Activated effector memory CD4-positive, alpha-beta T cell treated with anti-CD3 and anti-CD28 coated beads, Interleukin-2, amount 50 U/mL, for 16 hours (primary cell): Measurements from ENCODE around the gene SLC44A3.

Experiments used
- DNase-seq: peaks from one replicate; pipeline ENCODE4 v3.0.0-alpha.2; 2020

Gene SLC44A3, protein sequence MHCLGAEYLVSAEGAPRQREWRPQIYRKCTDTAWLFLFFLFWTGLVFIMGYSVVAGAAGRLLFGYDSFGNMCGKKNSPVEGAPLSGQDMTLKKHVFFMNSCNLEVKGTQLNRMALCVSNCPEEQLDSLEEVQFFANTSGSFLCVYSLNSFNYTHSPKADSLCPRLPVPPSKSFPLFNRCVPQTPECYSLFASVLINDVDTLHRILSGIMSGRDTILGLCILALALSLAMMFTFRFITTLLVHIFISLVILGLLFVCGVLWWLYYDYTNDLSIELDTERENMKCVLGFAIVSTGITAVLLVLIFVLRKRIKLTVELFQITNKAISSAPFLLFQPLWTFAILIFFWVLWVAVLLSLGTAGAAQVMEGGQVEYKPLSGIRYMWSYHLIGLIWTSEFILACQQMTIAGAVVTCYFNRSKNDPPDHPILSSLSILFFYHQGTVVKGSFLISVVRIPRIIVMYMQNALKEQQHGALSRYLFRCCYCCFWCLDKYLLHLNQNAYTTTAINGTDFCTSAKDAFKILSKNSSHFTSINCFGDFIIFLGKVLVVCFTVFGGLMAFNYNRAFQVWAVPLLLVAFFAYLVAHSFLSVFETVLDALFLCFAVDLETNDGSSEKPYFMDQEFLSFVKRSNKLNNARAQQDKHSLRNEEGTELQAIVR

GRCh38 chr1:94819945-94820746 lies at the start of gene SLC44A3:
Gene SLC44A3 (plus strand): TSS chr1:94820357. CDS start chr1:94820452, 95 bp downstream.
- peak; percentile 64 for DNase-seq

DNA sequence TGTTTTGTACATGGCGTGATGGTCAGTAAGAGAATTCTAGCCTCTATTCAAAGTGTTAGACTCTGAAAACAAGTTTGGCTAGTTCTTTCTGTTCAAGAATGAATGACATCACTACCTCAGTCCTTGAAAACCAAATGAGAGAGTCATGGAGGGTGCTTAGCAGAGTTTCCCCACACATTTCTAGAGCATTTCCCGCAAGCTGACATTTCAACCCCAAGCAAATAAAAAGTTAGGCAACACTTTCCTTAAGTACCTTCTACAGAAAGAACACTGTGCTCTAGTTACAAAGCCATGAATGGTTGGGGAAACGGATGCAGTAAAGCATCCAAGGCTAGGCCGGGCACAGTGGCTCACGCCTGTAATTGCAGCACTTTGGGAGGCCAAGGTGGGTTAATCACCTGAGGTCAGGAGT lies 47.9 kb upstream of the SLC44A3 start:
- no peak for DNase-seq

DNA sequence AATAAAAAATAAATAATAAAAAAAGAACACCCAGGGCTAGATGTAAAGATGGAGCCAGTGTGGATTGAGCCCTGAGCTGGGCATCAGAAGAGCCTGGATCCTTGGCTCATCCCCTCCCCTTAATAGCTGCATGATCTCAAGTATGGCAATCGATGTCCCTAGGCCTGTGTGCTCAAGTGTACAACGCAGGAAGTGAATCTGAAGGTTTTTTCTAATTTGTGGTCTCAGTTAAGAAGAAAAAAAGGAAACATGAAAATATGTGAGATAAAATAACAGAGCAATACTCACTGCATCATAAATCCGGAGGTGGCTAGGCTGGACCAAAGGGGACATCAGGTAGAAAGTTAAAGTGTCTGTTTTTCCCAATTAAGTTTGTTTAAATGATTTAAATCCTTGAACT lies 47.3 kb upstream of the SLC44A3 start:
- DNase-seq: no peak

DNA sequence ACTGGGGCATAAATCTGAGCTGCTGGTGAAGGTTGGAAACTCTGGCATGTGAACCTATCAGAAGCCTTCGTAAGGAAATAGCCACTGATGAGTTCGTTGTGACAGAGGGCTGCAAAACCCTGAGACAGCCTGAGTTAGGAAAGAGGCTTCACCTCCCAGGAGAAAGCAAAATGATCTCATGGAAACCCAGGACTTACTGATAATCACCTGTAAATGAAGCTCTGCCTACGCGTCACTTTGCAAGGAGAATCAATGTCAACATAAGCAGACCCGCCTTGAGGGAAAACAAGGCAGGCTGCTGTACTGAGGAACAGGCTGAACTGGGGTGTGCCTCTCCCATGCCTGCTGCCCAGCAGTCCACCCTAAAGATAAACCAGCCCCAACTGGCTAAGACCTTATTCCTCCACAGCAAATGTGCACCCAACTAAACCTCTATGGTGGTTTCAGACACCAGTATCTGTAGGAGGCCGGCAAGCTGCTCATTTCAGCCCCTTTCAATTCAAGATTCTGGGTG lies 46.8 kb upstream of the SLC44A3 start:
- DNase-seq: no peak

- DNase-seq: no peak
Observed at GRCh38 chr1:94773931-94774422, 46.2 kb upstream of the SLC44A3 start.

- DNase-seq: no peak
Observed at GRCh38 chr1:94776474-94776873, 43.7 kb upstream of the SLC44A3 start.

- no peak for DNase-seq
Observed at GRCh38 chr1:94777281-94777680, 42.9 kb upstream of the SLC44A3 start.

- no peak for DNase-seq
Observed at GRCh38 chr1:94778808-94779207, 41.3 kb upstream of the SLC44A3 start.

GRCh38 chr1:94783342-94784189 lies 36.6 kb upstream of the SLC44A3 start:
- no peak for DNase-seq

GRCh38 chr1:94784190-94784515 lies 36.0 kb upstream of the SLC44A3 start:
- no peak for DNase-seq

GRCh38 chr1:94787691-94788090 lies 32.5 kb upstream of the SLC44A3 start:
- DNase-seq: no peak

GRCh38 chr1:94790246-94790645 lies 29.9 kb upstream of the SLC44A3 start:
- DNase-seq: no peak

DNA sequence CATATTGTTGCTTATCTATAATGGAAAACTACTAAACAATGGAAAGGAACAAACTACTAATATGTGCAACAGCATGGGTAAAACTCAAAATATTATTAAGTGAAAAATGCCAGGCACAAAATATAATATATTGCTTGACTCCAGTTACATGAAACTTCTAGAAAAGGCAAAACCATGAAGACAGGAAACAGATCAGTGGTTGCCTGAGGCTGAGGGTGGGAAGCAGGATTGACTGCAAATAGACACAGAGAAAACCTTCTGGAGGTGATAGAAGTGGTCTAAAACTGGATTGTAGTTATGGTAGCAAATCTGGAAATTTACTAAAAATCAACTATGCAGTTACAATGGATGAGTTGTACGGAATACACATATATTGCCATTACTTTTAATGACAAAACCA lies 29.5 kb upstream of the SLC44A3 start:
- no peak for DNase-seq

GRCh38 chr1:94792473-94793295 lies 27.5 kb upstream of the SLC44A3 start:
- no peak for DNase-seq

DNA sequence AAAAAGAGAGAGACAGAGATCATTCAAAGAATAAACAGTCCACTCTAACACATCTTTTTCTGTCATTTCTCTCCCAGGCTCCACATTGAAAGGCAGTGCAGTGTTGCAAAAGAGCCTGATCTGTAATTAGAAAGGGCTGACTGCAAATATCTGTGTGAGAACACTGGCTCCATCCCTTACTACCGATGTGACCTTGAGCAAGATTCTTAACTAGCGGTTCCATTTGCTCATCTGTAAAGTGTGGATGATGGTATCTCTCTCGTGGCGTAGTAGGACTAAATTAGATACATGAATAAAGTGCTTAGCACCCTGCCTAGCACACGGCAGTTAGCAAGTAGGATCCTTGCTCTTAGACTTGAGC lies 26.9 kb upstream of the SLC44A3 start:
- no peak for DNase-seq

DNA sequence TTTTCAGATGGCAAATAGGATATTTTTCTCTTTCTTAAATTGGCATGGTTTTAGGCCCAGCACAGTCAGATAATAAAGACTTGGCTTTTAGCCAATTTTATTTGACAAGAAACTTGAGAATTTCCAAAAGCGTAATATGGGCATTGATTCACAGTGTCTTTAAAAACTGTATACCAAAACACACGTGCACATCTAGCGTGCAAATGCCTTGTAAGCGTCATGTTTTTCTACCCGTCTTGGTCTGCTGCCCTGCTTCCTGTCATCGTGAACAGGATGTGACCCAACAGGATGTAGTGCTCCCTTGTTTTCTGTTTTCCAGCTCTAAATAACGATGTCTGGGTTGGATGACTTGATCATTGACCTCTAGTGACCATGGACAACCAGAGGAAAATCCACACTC lies 24.7 kb upstream of the SLC44A3 start:
- no peak for DNase-seq

GRCh38 chr1:94796266-94796665 lies 23.9 kb upstream of the SLC44A3 start:
- no peak for DNase-seq

DNA sequence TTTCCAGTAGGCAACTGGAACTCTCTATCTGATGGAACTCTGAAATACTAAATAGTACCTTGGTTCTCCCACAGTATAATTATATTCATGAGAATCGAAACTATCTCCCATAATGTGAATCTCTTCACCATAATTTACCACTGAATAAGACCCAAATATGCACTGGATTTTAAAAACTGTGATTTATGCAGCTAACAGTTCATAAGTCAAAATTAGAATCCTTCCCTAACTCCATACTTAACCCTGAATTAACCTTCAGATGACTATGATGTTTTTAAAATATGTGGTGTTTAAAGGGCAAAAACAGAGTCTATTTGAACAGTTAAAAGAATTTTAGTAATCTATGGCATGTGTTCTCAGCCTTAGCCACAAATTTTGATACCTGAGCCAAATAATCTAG lies 22.9 kb upstream of the SLC44A3 start:
- no peak for DNase-seq

GRCh38 chr1:94798054-94798453 lies 22.1 kb upstream of the SLC44A3 start:
- DNase-seq: no peak

GRCh38 chr1:94798462-94798861 lies 21.7 kb upstream of the SLC44A3 start:
- no peak for DNase-seq

- no peak for DNase-seq
Observed at GRCh38 chr1:94799206-94799605, 21.0 kb upstream of the SLC44A3 start.
